HG03066 (cell line): Measurements from ENCODE around the gene AUTS2.

Experiments
- ATAC-seq: cut with Tn5 transposase; IDR thresholded peaks from one replicate; pipeline ENCODE4 v1.9.1; 2021; ENCODE audit warnings: low read depth; ENCODE audit not compliant: unreplicated experiment

The AUTS2 gene

GRCh38 chr7:70040970-70041766 is 442.9 kb downstream of the AUTS2 start:
- ATAC-seq: no peak

- ATAC-seq: no peak
These were observed 444.3 kb downstream of the AUTS2 start for GRCh38 chr7:70042533-70042932.

GRCh38 chr7:70043015-70043538 is 444.8 kb downstream of the AUTS2 start:
- ATAC-seq: no peak

- no peak for ATAC-seq
These were observed 445.8 kb downstream of the AUTS2 start for GRCh38 chr7:70044064-70044463.

- no peak for ATAC-seq
These were observed 446.2 kb downstream of the AUTS2 start for GRCh38 chr7:70044525-70044924.

- ATAC-seq: no peak
These were observed 446.7 kb downstream of the AUTS2 start for GRCh38 chr7:70044981-70045380.

- ATAC-seq: no peak
These were observed 449.1 kb downstream of the AUTS2 start for GRCh38 chr7:70047384-70047783.

GRCh38 chr7:70047891-70048448 is 449.7 kb downstream of the AUTS2 start:
- ATAC-seq: no peak

- ATAC-seq: no peak
These were observed 453.5 kb downstream of the AUTS2 start for GRCh38 chr7:70051726-70052125.

- ATAC-seq: no peak
These were observed 454.4 kb downstream of the AUTS2 start for GRCh38 chr7:70052691-70053090.

- no peak for ATAC-seq
These were observed 455.1 kb downstream of the AUTS2 start for GRCh38 chr7:70053421-70053820.

- no peak for ATAC-seq
These were observed 455.7 kb downstream of the AUTS2 start for GRCh38 chr7:70053989-70054388.

- no peak for ATAC-seq
These were observed 458.1 kb downstream of the AUTS2 start for GRCh38 chr7:70056363-70056762.

- ATAC-seq: no peak
These were observed 462.2 kb downstream of the AUTS2 start for GRCh38 chr7:70060298-70061068.

- ATAC-seq: no peak
These were observed 465.1 kb downstream of the AUTS2 start for GRCh38 chr7:70063371-70063770.

- no peak for ATAC-seq
These were observed 465.7 kb downstream of the AUTS2 start for GRCh38 chr7:70063927-70064326.

GRCh38 chr7:70066844-70067243 is 468.6 kb downstream of the AUTS2 start:
- ATAC-seq: no peak

- no peak for ATAC-seq
These were observed 470.3 kb downstream of the AUTS2 start for GRCh38 chr7:70068531-70068930.

GRCh38 chr7:70069977-70070376 is 471.7 kb downstream of the AUTS2 start:
- no peak for ATAC-seq

- no peak for ATAC-seq
These were observed 473.5 kb downstream of the AUTS2 start for GRCh38 chr7:70071766-70072165.

- no peak for ATAC-seq
These were observed 473.9 kb downstream of the AUTS2 start for GRCh38 chr7:70072220-70072619.
